HG03521 (cell line): ENCODE results near the gene TBC1D22A.

Source experiments
- ATAC-seq: cut with Tn5 transposase; IDR thresholded peaks from one replicate; pipeline ENCODE4 v1.9.1; 2021; ENCODE audit warnings: mild to moderate bottlenecking, moderate library complexity; ENCODE audit not compliant: unreplicated experiment

Gene TBC1D22A

GRCh38 chr22:47086596-47087248, 324.3 kb downstream of the TBC1D22A start:
- no peak for ATAC-seq

- ATAC-seq: no peak
Observed at GRCh38 chr22:47088480-47089158, 326.2 kb downstream of the TBC1D22A start.

- no peak for ATAC-seq
Observed at GRCh38 chr22:47089374-47089773, 326.9 kb downstream of the TBC1D22A start.

- ATAC-seq: no peak
Observed at GRCh38 chr22:47089796-47090460, 327.5 kb downstream of the TBC1D22A start.

GRCh38 chr22:47090591-47091245, 328.3 kb downstream of the TBC1D22A start:
- ATAC-seq: no peak

GRCh38 chr22:47091246-47091651, 328.8 kb downstream of the TBC1D22A start:
- ATAC-seq: no peak

- no peak for ATAC-seq
Observed at GRCh38 chr22:47091921-47092700, 329.7 kb downstream of the TBC1D22A start.

GRCh38 chr22:47092896-47093311, 330.5 kb downstream of the TBC1D22A start:
- no peak for ATAC-seq

GRCh38 chr22:47093720-47094119, 331.3 kb downstream of the TBC1D22A start:
- ATAC-seq: no peak

- no peak for ATAC-seq
Observed at GRCh38 chr22:47094861-47095330, 332.4 kb downstream of the TBC1D22A start.

GRCh38 chr22:47095395-47096122, 333.1 kb downstream of the TBC1D22A start:
- ATAC-seq: no peak

GRCh38 chr22:47098121-47098520, 335.7 kb downstream of the TBC1D22A start:
- ATAC-seq: no peak

GRCh38 chr22:47098554-47098953, 336.1 kb downstream of the TBC1D22A start:
- no peak for ATAC-seq

GRCh38 chr22:47100019-47100418, 337.6 kb downstream of the TBC1D22A start:
- ATAC-seq: no peak

- no peak for ATAC-seq
Observed at GRCh38 chr22:47100646-47101200, 338.3 kb downstream of the TBC1D22A start.

GRCh38 chr22:47101321-47101885, 339.0 kb downstream of the TBC1D22A start:
- ATAC-seq: no peak

- no peak for ATAC-seq
Observed at GRCh38 chr22:47102081-47102480, 339.6 kb downstream of the TBC1D22A start.

- no peak for ATAC-seq
Observed at GRCh38 chr22:47102648-47103047, 340.2 kb downstream of the TBC1D22A start.

GRCh38 chr22:47105085-47105484, 342.6 kb downstream of the TBC1D22A start:
- ATAC-seq: no peak
